HG03097 (cell line): Measurements from ENCODE around the gene FAM170B.

Experiments
- ATAC-seq: cut with Tn5 transposase; IDR thresholded peaks from one replicate; pipeline ENCODE4 v1.9.1; 2021; ENCODE audit not compliant: unreplicated experiment, low FRiP score

The FAM170B gene

DNA sequence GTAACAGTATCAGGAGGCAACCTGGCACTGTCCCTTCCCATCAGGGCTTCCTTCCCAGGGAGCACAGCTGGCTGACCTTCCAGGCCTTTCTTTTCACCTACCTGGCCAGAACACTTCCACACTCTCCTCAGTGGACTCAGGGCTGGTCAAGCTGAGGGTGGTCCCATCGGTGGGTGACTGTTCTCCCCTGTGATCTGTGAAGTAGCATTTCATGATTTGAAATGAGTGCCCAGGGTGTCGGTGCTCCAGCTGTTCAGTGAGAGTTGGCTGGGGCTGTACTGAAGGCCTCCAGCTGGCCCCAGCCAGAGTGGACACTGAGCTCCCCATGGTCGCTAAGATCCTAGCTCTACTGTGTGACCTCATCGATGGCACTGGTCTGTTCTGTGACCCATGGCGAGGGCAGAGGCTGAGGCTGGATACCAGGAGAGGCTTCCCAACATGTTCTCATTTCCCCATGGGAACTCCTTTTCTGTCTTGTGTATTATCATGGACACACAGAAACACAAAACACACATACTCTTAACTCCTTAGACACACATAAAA lies at the start of gene FAM170B:
Gene FAM170B, minus strand, starts transcription at position 316 of the 543 bp plus-strand sequence. Its CDS starts 103 bp downstream, at position 213.
- ATAC-seq: no peak

DNA sequence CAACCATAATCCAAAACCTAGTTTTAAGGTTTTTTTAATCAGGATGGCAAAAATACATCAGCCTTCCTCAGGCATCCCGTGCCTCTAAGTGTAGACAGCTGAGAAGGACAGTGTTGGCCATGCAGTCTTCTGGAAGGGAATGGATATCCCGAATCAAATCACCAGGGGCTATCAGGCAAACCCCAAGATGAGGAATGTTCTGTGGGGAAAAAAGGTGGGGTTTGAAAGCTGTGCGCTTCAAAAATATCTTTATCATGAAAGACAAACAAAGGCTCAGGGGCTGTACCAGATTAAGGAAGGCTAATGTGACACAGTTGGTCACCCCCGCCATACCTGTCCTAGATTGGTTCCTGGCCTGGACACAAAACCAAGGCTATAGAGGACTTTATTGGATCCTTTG lies 49.0 kb upstream of the FAM170B start:
- no peak for ATAC-seq

GRCh38 chr10:49180444-49180860 lies 46.6 kb upstream of the FAM170B start:
- no peak for ATAC-seq

GRCh38 chr10:49179699-49180443 lies 46.0 kb upstream of the FAM170B start:
- no peak for ATAC-seq

- ATAC-seq: no peak
These were observed 45.0 kb upstream of the FAM170B start for GRCh38 chr10:49178489-49179471.

DNA sequence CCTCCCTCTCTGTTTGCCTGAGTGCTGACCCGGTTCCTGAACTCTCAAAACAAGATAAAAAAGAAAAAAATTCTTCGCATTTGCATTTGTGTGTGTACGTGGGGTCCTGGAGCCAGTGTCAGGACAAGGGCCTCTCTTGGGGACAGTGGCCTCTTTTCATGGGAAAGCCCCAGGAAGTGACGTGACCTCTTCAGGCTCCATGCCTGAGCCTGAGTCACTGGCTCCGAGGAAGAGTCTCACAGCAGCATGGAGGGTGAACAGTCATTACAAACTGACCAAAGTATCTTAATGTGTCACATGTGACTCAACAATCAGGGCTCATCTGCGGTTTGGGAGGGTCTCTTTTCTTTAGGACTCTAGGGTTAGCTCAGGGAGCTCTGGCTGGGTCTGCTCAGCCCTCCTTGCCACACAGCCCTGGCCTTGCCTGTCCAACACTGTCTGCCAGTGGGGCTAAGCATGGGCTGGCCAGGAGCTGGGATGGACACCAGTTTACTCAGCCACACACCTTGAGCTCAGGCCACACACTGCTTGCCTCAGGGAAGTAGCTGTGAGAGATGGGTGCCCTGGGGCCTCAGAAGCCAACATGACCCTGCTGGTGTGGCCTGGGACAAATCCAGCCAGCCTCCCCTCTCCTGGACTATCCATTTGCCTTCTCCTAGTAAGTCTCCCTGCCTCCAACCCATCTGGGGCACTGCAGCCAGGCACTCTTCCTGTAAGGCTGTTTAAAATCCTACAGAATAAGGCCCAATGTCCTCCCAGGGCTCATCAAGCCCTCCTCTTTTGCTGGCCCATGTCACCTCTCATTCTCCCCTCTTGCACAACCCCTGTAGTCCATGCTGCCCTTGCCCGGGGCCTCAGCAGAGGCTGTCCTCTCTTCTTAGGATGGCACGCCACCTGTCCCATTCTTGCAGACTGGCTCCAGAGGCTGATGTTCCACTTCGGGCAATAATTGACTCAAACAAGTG lies 43.9 kb upstream of the FAM170B start:
- ATAC-seq: peak; percentile 71

DNA sequence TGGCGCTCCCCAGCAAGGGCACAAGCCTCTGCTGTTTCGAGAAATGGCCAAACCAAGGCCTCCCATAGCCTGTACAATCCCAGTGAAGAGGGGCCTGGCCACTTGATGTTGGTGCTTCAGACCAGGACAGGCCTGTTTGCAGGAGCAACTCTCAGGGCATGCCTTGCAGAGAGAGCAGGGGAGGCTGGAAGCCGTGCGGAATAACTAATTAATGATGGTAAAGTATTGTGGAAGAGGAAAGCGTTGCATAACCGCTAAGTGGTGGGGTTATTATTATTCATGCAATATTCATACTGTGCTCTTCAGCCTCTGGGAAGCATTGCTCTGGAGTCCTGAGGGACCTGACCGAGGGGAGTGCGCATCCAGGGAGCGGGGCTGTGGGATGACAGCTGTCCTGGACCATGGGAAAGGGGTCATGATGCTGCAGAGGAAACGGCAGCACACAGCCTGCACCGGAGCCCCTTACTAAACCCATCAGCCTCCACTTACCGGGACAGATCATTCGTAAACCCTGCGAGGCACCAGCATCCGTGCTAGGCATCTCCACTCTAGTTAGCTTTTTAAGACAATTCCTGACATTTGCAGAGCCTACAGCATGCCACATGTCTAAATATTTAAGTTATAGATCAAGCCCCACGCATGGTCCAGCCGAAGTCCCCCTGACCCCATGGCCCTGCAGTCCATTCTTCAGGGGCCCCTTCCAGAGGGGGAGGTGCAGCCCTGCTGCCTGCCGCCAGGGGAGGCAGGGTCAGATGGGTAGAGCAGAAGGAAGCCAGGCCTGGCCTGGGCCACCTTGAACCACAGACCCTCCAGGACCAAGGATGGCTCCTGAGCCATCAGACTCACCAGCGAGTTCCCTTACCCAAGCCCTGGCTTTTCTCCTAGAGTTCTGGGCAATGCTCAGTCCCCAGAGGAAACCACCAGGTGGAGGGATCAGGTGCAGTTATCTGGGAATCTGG lies 42.8 kb upstream of the FAM170B start:
- peak; percentile 2 for ATAC-seq

DNA sequence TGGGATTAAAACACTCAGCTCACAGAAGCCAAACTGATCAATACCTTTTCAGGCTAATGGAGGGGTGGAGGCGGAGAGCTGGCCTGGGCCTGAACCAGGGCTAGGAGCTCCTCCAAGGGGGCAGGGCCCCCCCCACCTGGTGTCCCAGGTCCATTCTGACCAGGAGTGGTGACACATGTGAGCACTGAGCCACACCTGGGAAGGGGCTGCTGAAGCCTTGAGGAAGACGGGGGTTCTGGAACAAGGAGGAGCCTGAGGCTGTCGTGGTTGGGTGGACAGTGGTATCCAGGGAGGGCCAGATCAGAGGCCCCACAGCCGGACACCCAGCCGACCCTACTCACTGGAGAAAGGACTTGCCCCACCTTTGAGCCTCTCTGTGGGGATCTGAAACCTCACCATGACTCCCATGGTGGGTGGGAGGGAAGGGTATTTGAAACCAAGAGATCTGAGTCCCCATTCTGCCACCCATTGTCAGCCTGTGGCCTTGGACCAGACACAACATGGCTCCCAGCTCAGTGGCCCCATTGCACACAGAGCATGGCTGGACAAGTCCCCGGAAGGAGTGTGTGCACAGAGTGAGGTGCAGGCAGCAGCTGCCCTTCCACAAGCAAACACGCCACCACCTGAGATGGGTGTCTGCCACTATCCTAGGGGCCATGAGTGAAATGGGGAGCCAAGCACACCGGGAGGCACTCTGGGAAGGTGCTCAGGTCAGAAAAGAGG lies 41.9 kb upstream of the FAM170B start:
- no peak for ATAC-seq

GRCh38 chr10:49174926-49175500 lies 41.2 kb upstream of the FAM170B start:
- ATAC-seq: no peak

- ATAC-seq: no peak
These were observed 40.6 kb upstream of the FAM170B start for GRCh38 chr10:49174261-49174925.

GRCh38 chr10:49173853-49174252 lies 40.0 kb upstream of the FAM170B start:
- no peak for ATAC-seq

- ATAC-seq: no peak
These were observed 39.5 kb upstream of the FAM170B start for GRCh38 chr10:49173201-49173772.

DNA sequence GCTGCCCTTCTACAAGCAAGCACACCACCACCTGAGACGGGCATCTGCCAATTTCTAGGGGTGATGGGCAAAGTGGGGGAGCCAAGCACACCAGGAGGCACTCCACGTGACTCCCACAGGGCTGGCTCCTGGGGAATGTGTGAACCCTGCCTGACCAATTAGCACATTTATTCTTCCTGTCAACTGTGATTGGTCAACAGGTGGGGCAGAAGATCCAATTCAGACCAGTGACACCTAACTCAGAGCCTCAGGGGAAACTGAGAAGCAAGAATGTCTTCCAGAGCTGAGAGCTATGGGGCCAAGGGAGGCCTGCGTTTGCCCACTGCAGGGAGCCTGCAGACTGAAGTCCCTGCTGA lies 38.9 kb upstream of the FAM170B start:
- no peak for ATAC-seq

- ATAC-seq: no peak
These were observed 38.4 kb upstream of the FAM170B start for GRCh38 chr10:49172061-49172776.

- ATAC-seq: no peak
These were observed 37.7 kb upstream of the FAM170B start for GRCh38 chr10:49171326-49172060.
